Measurements from ENCODE around the gene IL1A.

Gene IL1A

GRCh38 chr2:112830682-112831512 is 46.6 kb upstream of the IL1A start:
- ChIA-PET POLR2A (no interaction called here), CTCF (no interaction called here)
- no peak for DNase-seq (ENCODE audit: low read depth, low spot score)
- H3K4me3 ChIP-seq (ENCODE audit: low read depth, low read length) = no peak overlapping the region
- TF ChIP-seq CTCF (IDR thresholded peaks at IDR 0.05; ENCODE audit: insufficient read depth, low read length, missing control alignments) = no peak

DNA sequence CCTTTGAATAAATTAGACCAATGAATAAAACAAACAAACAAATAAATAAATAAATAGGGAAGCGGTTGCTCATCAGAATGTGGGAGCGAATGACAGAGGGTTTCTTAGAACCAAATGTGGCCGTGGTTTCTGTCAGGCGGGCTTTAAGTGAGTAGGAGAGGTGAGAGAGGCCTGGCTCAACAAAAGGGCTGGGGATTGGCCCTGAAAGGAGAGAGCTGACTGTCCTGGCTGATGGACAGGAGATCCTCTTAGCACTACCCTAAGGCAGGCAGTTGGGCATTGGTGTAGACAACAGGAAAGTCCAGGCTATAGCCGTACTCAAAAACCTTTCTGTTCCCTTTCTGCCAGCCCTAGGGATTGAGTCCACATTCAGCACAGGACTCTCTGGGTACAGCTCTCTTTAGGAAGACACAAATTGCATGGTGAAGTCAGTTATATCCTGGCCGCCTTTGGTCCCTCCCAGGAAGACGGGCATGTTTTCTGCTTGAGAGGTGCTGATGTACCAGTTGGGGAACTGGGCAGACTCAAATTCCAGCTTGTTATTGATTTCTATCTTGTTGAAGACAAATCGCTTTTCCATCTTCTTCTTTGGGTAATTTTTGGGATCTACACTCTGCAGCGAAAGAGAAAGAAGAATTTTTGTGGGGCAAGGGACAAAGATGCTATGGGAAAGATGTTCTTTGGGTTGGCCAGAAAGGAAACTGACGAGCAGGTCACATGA is 45.8 kb upstream of the IL1A start:
- no peak overlapping the region for H3K4me3 ChIP-seq (ENCODE audit: low read depth, low read length)
- no peak for TF ChIP-seq CTCF (IDR thresholded peaks at IDR 0.05; ENCODE audit: insufficient read depth, low read length, missing control alignments)
- ChIA-PET CTCF (interaction anchor here (0.9 kb wide), 1 partner anchor 44 kb away, joined by 3 read pairs; no protein-coding TSS in a partner anchor), POLR2A (no interaction called here)
- no peak for DNase-seq (ENCODE audit: low read depth, low spot score)

GRCh38 chr2:112829101-112829960 is 45.0 kb upstream of the IL1A start:
- DNase-seq (ENCODE audit: low read depth, low spot score) = no peak
- no peak for TF ChIP-seq CTCF (IDR thresholded peaks at IDR 0.05; ENCODE audit: insufficient read depth, low read length, missing control alignments)
- POLR2A ChIA-PET = no interaction called here
- CTCF ChIA-PET = interaction anchor here (0.9 kb wide), 1 partner anchor 45 kb away, joined by 3 read pairs; no protein-coding TSS in a partner anchor
- no peak overlapping the region for H3K4me3 ChIP-seq (ENCODE audit: low read depth, low read length)

DNA sequence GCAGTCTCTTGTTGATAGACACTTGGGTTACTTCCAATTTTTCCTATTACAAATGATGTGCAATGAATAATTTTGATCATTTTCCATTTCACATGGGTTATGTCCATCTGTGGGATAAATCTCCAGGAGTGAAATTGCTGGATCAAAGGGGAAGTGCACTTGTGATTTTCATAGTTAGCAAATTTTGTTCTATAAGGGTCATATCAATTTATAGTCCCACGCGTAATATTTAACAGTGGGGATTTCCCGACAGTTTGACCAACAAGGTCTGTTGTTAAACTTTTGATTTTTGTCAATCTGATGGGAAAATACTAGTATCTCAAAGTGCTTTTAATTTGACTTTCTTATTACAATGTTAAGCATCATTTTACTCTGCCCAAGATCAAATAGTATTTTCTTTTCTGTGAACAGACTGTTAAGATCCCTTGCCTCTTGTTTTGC is 44.0 kb upstream of the IL1A start:
- no peak overlapping the region for H3K4me3 ChIP-seq (ENCODE audit: low read depth, low read length)
- ChIA-PET POLR2A (no interaction called here), CTCF (no interaction called here)
- no peak for TF ChIP-seq CTCF (IDR thresholded peaks at IDR 0.05; ENCODE audit: insufficient read depth, low read length, missing control alignments)
- no peak for DNase-seq (ENCODE audit: low read depth, low spot score)

DNA sequence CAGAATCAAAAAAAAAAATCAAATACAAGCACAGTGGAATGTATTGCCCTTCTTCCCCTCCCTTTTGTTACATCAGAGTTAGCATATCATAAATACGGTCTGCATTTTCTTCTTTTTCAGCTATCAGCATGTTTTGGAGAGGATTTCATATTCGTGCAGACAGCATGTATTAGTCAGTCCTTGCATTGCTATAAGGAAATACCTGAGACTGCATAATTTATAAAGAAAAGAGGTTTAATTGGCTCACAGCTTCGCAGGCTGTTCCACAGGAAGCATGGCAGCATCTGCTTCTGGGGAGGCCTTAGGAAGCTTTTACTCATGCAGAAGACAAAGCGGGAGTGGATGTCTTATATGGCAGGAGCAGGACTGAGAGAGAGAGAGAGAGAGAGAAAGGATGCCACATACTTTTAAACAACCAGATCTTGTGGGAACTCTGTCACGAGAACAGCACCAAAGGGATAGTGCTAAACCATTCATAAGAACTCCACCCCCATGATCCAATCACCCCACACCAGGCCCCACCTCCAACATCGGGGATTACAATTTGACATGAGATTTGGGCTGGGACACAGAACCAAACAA is 43.4 kb upstream of the IL1A start:
- ChIA-PET POLR2A (no interaction called here), CTCF (no interaction called here)
- no peak for DNase-seq (ENCODE audit: low read depth, low spot score)
- no peak overlapping the region for H3K4me3 ChIP-seq (ENCODE audit: low read depth, low read length)
- no peak for TF ChIP-seq CTCF (IDR thresholded peaks at IDR 0.05; ENCODE audit: insufficient read depth, low read length, missing control alignments)
